Measurements from ENCODE around the gene ELANE.

GRCh38 chr19:887599-887998, 35.5 kb downstream of the ELANE start:
- TF ChIP-seq CTCF (IDR thresholded peaks at IDR 0.05; ENCODE audit: insufficient read depth, low read length) (no peak), POLR2AphosphoS5 (IDR thresholded peaks at IDR 0.05; ENCODE audit: low read depth) (no peak), REST (IDR thresholded peaks at IDR 0.05; ENCODE audit: insufficient replicate concordance, low read depth) (no peak), GABPA (IDR thresholded peaks at IDR 0.05; ENCODE audit: low read depth) (no peak), SPI1 (IDR thresholded peaks at IDR 0.05; ENCODE audit: borderline replicate concordance, low read depth) (no peak)
